GM21381 (cell line): ENCODE measurements around the gene WDR33.
A peak's percentile ranks its signal among the peaks of the same experiment; 100 is the strongest.

Source experiments
- ATAC-seq: cut with Tn5 transposase; IDR thresholded peaks from one replicate; pipeline ENCODE4 v1.9.1; 2021; ENCODE audit warnings: mild to moderate bottlenecking, moderate library complexity; ENCODE audit not compliant: unreplicated experiment

Gene WDR33

DNA sequence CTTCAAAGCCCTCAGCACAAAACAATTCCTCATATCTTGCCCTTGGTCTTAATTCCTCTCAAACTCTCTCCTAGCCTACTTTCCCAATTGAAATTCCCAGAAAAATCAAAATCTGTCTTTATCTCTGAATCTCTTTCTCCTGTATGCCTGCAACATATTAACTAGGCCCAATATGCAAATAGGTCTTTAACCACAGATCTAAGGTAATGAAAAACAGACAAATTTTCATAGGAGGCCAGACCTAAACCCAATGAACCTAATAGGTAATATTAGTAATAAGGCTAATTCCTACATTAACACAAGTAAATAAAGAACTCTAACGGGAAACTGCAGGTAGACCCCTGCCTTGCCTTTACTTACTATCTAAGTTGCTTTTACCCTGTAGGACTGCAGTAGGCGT is 41.4 kb downstream of the WDR33 start:
- ATAC-seq = no peak

DNA sequence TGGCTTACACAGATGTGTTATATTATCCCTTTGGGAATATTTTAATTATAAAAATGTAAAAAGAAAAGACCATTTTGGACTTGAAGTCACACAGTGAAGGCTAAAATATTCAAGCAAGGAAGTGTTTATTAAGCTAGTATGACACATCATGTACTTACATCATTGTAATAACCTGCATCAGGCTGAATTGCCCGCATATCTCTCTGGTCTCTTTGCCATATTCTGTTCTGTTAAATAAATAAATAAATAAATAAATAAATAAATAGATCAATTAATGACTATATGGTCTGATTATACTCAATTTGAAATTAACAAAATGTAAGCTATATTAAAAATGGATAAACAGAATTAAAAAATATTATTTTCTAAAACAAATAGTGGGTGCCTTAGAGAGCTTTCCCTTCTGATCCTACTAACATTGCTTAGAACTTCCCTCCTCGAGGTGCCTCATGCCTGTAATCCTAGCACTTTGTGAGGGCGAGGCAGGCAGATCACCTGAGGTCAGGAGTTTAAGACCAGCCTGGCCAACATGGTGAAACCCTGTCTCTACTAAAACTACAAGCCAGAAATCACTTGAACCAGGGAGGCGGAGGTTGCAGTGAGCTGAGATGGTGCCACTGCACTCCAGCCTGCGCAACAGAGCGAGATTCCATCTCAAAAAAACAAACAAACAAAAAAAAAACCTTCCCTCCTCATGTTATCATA is 42.0 kb downstream of the WDR33 start:
- no peak for ATAC-seq

DNA sequence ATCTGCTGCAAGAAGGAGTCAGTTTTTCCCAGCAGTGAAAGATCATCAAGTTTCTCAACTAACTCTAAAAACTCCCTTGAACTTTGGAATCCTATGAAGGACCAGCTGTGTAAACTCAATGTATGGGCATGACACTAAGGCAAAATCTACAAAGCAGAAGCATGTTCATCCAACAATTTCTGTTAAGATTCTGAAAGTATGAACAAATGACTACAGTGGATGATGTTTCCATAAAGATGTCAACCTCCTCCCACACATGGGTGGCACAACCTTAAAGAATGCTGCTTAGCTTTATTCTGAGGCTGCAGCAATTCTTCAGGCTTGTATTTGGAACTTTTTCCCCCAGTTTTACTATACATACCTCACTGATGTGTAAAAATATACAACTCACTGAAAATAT is 47.2 kb downstream of the WDR33 start:
- ATAC-seq = no peak

DNA sequence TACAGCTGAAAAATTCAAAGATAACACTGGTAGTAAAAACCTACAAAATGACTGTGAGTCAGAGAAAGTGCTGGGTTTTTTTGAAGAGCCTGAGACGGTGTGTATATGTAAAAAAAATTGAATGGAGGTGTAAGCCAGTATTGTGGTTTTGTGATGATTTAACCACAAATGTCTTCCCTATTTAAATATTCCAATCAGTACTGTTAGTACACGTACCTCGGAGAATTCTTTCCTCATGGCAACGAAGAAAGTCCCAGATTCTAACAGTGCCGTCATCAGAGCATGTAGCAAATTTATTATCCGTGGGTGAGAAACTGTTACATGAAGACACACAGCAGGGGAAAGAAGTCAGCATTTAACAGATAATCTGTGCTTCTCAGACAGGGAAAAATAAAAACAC is 48.1 kb downstream of the WDR33 start:
- no peak for ATAC-seq

DNA sequence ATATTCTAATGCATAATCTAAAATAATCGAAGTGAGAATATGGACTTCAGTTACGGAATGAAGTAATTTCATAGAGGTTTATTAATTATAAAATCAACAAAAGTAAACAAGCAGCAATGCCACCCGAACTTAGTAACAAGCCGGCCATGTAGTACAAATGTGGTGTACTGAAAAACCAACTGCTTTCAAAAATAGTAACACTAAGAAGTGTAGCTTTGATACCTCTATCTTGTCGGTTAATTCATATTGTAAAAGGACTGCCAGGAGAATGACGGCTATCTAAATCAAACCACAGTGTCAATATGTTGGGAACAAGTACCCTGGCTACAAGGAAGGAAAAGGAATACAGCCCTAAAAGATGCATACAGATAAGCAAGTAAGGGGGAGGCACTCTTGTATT is 48.5 kb downstream of the WDR33 start:
- no peak for ATAC-seq

DNA sequence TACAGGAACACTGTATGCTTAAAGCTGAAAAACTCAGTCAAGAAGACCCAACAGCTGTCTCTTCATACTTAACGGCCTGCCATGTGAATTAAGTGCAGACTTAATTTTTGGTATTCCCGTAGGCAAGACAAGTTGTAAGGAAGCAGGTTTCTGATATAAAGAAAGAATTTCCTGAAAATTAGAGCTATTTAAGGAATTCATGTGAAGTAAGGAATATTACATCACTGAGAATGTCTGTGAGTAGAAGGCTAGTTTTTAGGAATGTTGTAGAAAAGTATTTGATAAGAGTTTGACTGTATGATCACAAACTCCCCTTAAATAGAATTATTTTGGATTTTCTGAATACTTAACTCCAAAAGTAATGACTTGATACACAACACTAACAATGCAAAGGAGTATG is 51.0 kb downstream of the WDR33 start:
- ATAC-seq = no peak

DNA sequence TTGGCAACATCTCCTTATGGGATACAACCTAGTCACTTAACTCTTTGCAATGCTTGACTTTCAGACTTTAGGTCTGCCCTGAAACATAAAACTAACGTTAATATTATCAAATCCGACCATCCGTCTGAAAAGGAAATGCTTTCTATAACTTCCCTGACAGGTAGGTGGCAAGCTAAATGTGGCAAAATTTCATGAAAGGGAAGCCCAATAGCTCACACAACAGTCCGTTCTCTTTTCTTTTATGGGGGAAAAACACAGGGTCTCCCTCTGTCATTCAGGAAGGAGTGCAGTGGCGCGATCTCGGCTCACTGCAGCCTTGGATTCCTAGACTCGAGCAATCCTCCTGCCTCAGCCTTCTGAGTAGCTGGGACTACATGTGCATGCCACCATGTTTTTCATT is 56.8 kb downstream of the WDR33 start:
- ATAC-seq = no peak

DNA sequence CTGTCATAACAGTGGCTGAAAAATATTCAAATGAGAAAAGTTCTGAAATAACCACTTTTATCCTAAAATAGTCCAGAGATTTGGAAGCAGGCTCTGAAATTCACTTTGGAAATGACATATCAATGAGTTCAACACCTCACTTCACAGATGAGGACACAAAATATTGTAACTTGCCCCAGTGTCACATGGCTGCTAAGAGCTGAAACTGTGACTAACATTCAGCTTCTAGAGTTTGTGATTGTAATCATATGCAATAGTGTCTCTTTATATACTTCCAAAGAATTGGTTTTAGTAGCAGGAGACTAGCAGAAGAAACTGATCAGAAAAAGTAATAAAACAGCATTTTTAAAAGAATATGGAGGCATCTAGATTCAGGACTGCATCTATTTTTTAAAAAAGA is 57.6 kb downstream of the WDR33 start:
- ATAC-seq = no peak

DNA sequence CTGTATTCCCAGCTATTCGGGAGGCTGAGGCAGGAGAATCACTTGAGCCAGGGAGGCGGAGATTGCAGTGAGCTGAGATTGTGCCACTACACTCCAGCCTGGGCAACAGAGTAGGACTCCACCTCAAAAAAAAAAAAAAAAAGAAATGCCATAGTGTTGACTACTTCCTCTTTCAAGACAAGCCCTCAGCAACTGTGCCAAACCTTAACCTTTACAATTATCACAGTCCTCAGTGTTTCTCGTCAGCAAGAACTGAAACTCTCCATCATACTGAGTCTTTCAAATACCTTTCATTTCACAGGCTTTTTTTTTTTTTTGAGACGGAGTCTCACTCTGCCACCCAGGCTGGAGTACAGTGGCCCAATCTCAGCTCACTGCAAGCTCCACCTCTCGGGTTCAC is 61.4 kb downstream of the WDR33 start:
- peak; percentile 97 for ATAC-seq

DNA sequence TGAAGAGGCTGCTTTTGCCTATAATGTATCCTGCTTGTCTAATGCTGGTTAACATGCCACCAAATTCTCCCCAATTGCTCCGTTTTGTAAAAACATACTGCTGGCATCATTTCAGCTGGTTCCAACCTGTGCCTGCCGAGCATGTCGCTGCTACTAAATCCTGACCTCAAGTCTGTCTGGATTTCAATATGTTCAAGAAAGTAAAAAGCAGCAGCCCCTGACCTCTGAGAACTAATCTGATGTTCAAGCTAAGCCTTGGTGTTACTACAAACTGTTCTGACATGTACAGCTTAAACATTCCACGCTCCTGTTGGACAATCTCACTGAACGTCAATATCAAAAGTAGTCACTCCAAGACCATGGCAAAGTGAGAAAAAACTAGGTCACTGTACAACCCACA is 63.4 kb downstream of the WDR33 start:
- ATAC-seq = no peak

DNA sequence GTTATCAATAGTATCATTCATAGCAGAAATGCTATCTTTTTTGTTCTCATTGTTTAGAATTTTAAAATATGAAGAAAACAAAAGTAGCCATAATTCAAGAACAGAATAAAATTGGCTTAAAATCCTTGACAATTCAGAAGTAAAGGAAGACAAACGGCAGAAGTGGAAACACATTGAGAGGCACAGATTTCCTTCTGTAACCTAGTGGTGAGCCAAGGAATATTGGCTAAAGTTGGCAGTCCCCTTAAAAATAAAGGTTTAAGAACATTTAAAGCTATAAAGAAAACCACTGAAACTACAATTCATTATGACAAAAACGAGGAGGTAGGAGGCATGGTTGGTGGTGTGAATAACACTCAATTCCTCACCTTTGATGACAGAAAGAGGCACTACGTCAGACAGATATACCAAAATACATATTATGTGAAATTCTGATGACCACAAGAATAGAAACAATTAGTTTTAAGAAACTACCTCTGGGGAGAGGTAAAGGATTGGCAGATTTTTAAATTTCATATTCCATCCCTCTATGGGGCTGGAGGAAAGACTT is 67.4 kb downstream of the WDR33 start:
- no peak for ATAC-seq

DNA sequence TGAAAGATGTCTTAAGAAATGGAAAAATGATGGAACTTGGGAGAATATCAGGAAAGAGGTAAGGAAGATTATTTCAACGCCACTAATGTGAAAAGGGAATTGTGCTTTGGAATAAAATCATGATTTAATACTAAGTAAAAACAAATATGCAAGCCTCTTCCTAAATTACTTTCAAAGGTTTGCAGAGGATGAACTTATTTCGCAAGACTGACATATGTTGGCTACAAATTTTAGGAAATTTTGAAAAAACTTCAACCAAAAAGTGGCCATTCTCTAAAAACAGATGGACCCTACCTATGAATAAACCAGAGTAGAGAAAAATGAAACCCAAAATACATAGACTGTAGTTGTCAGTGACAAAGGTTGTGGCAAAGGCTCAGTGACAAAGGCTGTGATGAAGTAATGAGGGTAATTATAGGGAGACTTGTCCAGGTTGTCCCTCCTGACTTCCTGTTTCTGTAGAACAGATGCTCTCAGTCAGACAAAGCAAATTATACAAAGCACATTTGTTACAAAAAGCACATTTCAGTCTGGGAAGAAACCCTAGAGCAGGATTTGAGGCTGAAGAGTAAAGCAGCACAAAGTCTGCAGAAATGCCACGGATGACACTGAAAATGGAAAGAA is 70.2 kb downstream of the WDR33 start:
- no peak for ATAC-seq

DNA sequence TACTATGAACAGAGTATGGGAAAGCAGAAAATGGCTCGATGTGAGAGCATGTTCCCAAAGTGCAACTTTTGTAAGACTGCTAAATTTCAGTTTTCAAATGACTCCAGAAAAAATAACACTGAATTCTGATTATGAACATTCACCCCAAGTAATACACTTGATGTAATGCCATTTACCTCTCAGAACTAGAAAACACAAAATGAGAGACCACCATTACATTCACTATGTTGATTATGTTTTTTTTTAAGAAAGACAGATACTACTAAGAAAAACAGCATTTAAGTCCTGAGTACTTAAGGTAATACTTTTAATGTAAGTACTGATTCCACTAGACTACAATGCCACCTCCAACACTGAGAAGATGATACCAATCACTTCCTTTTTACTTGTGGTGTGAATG is 71.2 kb downstream of the WDR33 start:
- ATAC-seq = no peak

DNA sequence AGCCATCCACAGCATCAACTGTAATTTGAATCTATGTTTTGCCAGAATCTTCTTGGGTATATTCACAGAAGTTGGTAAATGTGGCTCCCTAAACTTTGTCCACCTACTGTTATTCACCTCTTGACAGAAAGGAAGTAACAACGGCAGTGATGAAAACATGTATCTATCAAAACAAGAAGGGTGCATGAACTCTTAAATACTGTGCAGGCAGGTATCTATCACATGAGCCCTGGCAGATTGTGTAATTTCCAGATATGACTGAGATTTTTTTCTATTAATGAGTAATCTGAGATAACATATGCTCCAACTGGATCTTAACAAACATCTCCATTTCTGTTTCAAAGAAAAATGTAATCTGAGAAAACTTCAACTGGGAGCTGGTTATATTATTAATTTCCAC is 73.1 kb downstream of the WDR33 start:
- ATAC-seq = no peak

DNA sequence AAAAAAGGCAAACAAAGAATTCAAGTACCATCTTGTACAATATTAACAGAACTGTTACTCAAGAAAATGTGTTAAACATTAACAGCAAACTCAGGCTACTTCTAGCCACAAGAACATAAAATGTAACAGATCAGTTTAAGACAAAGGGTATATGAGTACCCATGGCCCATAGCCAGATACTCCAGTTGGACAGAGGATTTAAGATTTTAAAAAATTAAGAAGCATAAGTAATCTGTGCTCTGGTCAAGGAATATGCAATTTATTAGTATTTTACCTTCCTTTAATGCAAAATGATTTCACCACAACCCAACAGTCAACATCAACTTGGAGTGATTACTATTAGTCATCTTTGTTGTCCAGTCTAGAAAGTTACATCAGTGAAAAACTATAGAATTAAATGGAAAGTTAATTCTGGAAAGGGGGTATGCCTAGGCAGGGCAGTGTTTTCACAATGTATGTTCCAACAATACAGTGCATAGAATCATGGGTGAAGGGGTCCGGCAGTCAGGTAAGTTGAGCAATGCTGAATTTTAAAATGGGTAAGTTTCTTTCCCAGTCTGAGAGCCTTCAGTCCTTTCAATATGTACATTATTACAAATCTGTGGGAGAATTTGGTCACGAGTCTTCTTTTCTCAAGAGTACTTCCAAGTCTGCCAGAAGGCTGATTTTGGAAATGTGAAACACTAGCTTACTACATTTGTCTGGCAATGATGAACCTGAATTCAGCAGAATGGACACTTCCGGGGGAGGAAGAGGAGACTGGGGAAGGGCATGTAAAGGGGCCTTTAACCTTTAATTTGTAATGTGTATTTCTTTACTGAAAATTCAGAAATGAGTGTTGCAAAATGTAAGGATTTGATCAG is 75.2 kb downstream of the WDR33 start:
- peak; percentile 78 for ATAC-seq

DNA sequence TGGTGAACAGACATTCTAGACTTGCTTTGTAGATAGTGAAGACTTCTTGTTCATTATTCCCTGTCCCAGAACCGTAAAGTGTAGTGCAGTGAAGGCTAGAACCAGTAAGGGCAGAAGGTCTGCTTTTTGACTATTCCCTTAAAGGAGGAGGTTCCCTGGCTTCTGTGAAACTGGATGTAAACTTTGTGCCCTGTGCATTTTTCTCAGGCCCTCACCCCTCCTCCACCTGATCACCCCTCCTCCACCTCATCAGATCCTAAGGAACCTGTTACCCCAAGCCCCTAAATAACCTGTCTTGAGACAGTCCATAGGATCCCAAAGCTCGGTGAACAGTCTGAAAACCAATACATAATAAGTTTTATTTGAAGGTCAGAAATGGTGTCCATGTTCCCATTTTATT is 75.9 kb downstream of the WDR33 start:
- no peak for ATAC-seq

DNA sequence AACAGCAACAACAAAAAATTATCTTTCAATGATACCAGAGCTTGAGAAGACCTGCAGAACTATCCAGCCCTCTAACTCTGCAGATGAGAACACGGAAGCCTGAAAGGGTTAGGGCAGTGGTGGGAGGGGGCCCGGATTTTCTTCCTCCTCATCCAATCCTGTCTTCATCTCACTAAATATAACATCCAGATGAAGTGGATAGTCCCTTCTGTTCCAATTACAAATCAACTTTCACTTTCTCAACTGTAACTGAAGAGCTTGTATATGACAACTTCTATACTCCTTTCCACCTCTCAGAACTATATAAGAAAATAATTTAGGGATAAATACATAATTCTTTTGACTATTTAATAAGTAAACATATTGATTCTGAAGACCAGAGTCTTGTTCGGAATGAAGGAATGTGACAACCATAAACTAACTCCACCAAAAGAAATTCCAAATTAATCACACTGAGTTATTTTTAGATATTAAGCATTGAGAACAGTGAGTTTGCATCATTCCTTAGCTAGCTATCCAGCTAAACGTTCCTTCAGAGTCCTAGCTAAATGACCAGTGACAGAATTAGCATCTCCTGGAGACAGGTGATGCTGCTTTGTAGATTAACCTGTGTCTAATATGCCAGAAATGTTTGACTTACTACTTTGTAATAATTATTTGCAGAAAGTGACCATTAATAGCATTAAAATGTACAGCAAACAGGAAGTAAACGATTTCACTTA is 77.0 kb downstream of the WDR33 start:
- no peak for ATAC-seq

DNA sequence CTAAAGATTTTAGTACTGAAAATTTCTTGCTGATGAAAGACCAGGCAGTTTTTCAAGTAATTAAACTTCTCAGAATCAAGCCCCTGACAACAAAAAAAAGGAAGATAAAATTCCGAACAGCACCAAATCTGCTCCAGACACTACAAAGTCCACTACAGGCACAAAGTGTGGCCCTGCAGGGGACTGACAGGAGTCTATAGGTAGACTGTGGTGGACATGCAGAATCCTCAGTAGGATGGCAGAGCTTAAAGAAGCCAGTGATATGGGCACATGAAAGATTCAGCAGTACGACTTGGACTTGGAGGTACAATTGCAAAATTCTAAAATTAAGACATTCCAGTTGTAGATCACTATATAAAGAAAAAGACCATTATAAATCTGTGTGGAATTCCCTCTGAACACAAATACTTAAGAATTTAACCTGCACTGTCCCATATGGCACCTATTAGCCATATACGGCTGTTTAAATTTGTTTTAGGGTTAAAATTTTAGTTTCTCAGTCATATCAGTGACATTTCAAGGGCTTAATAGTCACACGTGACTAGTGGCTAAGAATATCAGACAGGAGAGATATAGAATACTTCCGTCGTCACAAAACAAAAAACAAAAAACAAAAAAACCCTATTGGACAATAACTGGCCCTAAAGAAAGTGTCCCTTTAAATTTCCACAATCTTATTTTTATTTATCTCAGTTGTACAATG is 77.7 kb downstream of the WDR33 start:
- no peak for ATAC-seq

DNA sequence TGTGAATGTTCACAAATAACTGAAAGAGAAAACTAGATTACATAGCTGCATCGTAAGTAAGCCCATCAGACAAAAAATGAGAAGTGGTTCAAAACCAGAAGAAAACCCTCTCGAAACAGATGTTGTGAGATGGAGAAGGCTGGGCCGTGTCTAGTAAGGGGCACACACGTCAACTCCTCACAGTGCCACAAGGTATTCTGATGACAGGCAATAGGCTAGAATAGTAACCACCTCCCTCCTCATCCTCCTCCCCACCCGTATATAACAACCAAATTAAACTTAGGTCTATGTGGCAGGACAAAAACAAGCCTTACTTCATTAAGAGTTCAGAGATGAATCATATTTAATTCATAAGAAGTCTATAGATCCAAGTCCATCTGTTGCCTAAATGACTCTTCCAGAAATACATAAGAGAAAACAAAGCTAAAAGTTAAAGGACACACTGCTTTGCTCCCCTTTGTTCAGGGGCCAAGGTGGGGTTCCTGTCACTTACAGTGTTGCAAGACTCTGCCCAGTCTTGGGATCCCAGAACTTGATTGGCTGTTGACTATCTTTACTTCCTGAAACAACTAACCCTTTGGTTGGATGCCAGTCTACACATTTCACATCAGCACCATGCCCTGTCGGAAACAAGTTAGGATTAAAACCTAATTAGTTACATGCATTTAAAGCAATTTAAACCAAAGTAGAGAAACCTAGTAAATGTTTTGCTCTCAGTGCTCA is 84.7 kb downstream of the WDR33 start:
- no peak for ATAC-seq

DNA sequence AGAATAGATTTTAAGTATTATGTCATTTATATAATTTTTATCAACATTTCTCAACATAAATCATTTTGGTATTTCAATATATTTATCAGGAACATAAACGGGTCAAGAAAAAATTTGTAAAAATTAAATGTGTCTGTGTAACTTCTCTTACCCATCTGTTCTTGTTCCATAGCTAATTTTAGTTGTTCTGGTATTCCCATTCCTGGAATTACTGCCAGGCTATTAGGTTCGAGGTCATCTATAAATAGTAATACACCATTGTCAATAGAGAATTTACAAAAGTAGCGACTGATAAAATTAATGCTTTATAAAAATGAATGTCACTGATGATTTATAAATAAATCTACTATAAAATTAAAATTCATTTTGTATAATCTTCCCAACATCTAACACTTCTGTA is 88.2 kb downstream of the WDR33 start:
- no peak for ATAC-seq
